ENCODE results near the gene PTPA.
"Not testable (repeated sequence)": the region's sequence is repeated elsewhere in the genome, so short reads cannot be mapped to it uniquely, and the experiment has no call there.

Gene PTPA

GRCh38 chr9:129162497-129163197, 51.4 kb downstream of the PTPA start:
- Histone ChIP-seq H3K9me3 (replicated peaks; ENCODE audit: insufficient read depth, low read length) (no peaks in the 10 kb centered on the region), H3K4me2 (ENCODE audit: low read depth, low read length) (no peak overlapping the region), H3K79me2 (ENCODE audit: low read length) (no peaks in the 10 kb centered on the region), H3K4me1 (ENCODE audit: low read length) (no peaks in the 10 kb centered on the region), H3K9me2 (replicated peaks; ENCODE audit: insufficient read depth, low read length) (no peaks in the 10 kb centered on the region), H3K4me3 (ENCODE audit: low read length) (no peak overlapping the region), H4K20me1 (ENCODE audit: insufficient read depth, low read length) (no peaks in the 10 kb centered on the region), H3K36me3 (replicated peaks; ENCODE audit: insufficient read depth, low read length) (no peaks in the 10 kb centered on the region), H3K27ac (ENCODE audit: low read length) (no peak overlapping the region), H2AFZ (ENCODE audit: low read length) (no peak overlapping the region), H3F3A (ENCODE audit: insufficient read depth, low read length) (no peaks in the 10 kb centered on the region), H3K27me3 (replicated peaks; ENCODE audit: insufficient read depth, low read length) (no peaks in the 10 kb centered on the region), H3K9ac (ENCODE audit: low read length) (no peak overlapping the region)
- no peak for TF ChIP-seq EZH2phosphoT487 (IDR thresholded peaks at IDR 0.05; ENCODE audit: low read length)
- no peak for TF ChIP-seq EZH2 (optimal IDR thresholded peaks at IDR 0.05; ENCODE audit: low read depth, low read length)
- TF ChIP-seq, protein P1, sequence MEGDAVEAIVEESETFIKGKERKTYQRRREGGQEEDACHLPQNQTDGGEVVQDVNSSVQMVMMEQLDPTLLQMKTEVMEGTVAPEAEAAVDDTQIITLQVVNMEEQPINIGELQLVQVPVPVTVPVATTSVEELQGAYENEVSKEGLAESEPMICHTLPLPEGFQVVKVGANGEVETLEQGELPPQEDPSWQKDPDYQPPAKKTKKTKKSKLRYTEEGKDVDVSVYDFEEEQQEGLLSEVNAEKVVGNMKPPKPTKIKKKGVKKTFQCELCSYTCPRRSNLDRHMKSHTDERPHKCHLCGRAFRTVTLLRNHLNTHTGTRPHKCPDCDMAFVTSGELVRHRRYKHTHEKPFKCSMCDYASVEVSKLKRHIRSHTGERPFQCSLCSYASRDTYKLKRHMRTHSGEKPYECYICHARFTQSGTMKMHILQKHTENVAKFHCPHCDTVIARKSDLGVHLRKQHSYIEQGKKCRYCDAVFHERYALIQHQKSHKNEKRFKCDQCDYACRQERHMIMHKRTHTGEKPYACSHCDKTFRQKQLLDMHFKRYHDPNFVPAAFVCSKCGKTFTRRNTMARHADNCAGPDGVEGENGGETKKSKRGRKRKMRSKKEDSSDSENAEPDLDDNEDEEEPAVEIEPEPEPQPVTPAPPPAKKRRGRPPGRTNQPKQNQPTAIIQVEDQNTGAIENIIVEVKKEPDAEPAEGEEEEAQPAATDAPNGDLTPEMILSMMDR (IDR thresholded peaks at IDR 0.05; ENCODE audit: low read length), result no peak
- no peak for DNase-seq

DNA sequence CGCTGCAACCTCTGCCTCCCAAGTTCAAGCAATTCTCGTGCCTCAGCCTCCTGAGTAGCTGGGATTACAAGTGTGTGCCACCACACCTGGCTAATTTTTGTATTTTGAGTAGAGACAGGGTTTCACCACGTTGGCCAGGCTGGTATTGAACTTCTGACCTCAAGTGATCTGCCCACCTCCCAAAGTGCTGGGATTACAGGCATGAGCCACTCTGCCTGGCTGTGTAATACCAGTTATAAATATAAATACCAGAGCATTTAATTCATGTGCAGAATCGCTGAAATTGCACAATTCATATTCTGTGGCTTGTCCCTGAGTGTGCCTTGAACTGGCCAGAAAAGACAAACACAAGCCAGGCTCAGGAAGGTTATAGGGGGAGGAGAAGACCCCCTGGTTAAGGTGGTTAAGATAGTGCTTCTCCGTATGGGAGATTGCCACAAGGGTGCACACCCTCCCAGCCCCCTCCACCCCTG, 52.0 kb downstream of the PTPA start:
- H3K27ac ChIP-seq (ENCODE audit: low read length); H3K9me2 ChIP-seq (replicated peaks; ENCODE audit: insufficient read depth, low read length); H3K79me2 ChIP-seq (ENCODE audit: low read length); H4K20me1 ChIP-seq (ENCODE audit: insufficient read depth, low read length); H3K4me1 ChIP-seq (ENCODE audit: low read length); H2AFZ ChIP-seq (ENCODE audit: low read length); H3K4me2 ChIP-seq (ENCODE audit: low read depth, low read length); DNase-seq; H3F3A ChIP-seq (ENCODE audit: insufficient read depth, low read length); H3K9ac ChIP-seq (ENCODE audit: low read length); H3K36me3 ChIP-seq (replicated peaks; ENCODE audit: insufficient read depth, low read length); H3K27me3 ChIP-seq (replicated peaks; ENCODE audit: insufficient read depth, low read length); H3K9me3 ChIP-seq (replicated peaks; ENCODE audit: insufficient read depth, low read length); H3K4me3 ChIP-seq (ENCODE audit: low read length): not testable (repeated sequence)

- Histone ChIP-seq H3F3A (ENCODE audit: insufficient read depth, low read length) (no peaks in the 10 kb centered on the region), H3K4me3 (ENCODE audit: low read length) (no peak overlapping the region), H3K4me1 (ENCODE audit: low read length) (no peaks in the 10 kb centered on the region), H3K79me2 (ENCODE audit: low read length) (no peaks in the 10 kb centered on the region), H4K20me1 (ENCODE audit: insufficient read depth, low read length) (no peaks in the 10 kb centered on the region), H3K36me3 (replicated peaks; ENCODE audit: insufficient read depth, low read length) (no peaks in the 10 kb centered on the region), H3K4me2 (ENCODE audit: low read depth, low read length) (no peak overlapping the region), H3K9me3 (replicated peaks; ENCODE audit: insufficient read depth, low read length) (no peaks in the 10 kb centered on the region), H3K9me2 (replicated peaks; ENCODE audit: insufficient read depth, low read length) (no peaks in the 10 kb centered on the region), H3K27ac (ENCODE audit: low read length) (no peak overlapping the region), H3K9ac (ENCODE audit: low read length) (no peak overlapping the region), H2AFZ (ENCODE audit: low read length) (no peak overlapping the region), H3K27me3 (replicated peaks; ENCODE audit: insufficient read depth, low read length) (no peaks in the 10 kb centered on the region)
- no peak for DNase-seq
- TF ChIP-seq EZH2 (optimal IDR thresholded peaks at IDR 0.05; ENCODE audit: low read depth, low read length), result no peak
- TF ChIP-seq, protein P1 (IDR thresholded peaks at IDR 0.05; ENCODE audit: low read length), result no peak
- TF ChIP-seq EZH2phosphoT487 (IDR thresholded peaks at IDR 0.05; ENCODE audit: low read length), result no peak
Observed at GRCh38 chr9:129163753-129164152, 52.5 kb downstream of the PTPA start.

GRCh38 chr9:129164246-129164930, 53.2 kb downstream of the PTPA start:
- Histone ChIP-seq H3K4me1 (ENCODE audit: low read length) (no peaks in the 10 kb centered on the region), H3K27ac (ENCODE audit: low read length) (no peak overlapping the region), H3K36me3 (replicated peaks; ENCODE audit: insufficient read depth, low read length) (no peaks in the 10 kb centered on the region), H3K79me2 (ENCODE audit: low read length) (no peaks in the 10 kb centered on the region), H2AFZ (ENCODE audit: low read length) (no peak overlapping the region), H3K27me3 (replicated peaks; ENCODE audit: insufficient read depth, low read length) (no peaks in the 10 kb centered on the region), H3K9me2 (replicated peaks; ENCODE audit: insufficient read depth, low read length) (no peaks in the 10 kb centered on the region), H3K9me3 (replicated peaks; ENCODE audit: insufficient read depth, low read length) (no peaks in the 10 kb centered on the region), H3K9ac (ENCODE audit: low read length) (no peak overlapping the region), H4K20me1 (ENCODE audit: insufficient read depth, low read length) (no peaks in the 10 kb centered on the region), H3F3A (ENCODE audit: insufficient read depth, low read length) (no peaks in the 10 kb centered on the region), H3K4me3 (ENCODE audit: low read length) (no peak overlapping the region), H3K4me2 (ENCODE audit: low read depth, low read length) (no peak overlapping the region)
- no peak for TF ChIP-seq EZH2phosphoT487 (IDR thresholded peaks at IDR 0.05; ENCODE audit: low read length)
- DNase-seq, result no peak
